Neural progenitor cell (in vitro differentiated cells): ENCODE results near the gene B4GALT4. TPM values are rescaled to one million over a fixed set of nuclear protein-coding genes. Genes with fewer than 3 reads are reported as not detected.
A peak's percentile ranks its signal among the peaks of the same experiment; 100 is the strongest.
"Not testable (repeated sequence)": the region's sequence is repeated elsewhere in the genome, so short reads cannot be mapped to it uniquely, and the experiment has no call there.

Source experiments
- DNase-seq: peaks from one replicate; pipeline ENCODE4 v3.0.0-alpha.2; 2016; ENCODE audit warnings: low spot score
- H2AFZ ChIP-seq: fragments of 200-600 bp; sonication (generic); replicated peaks from 2 replicates; pipeline ENCODE4 v1.6.1; 2016; ENCODE audit warnings: antibody characterized with exemption
- H3F3A ChIP-seq: fragments of 200-600 bp; sonication (generic); 2 replicates; pipeline ENCODE4 v1.6.1; 2016; ENCODE audit warnings: antibody characterized with exemption, low read depth
- H3K27ac ChIP-seq: fragments of 200-600 bp; sonication (generic); 2 replicates; pipeline ENCODE4 v1.5.1; 2016; ENCODE audit warnings: mild to moderate bottlenecking
- H3K27me3 ChIP-seq: fragments of 200-600 bp; sonication (generic); 2 replicates; pipeline ENCODE4 v1.6.1; 2016; ENCODE audit warnings: mild to moderate bottlenecking, moderate library complexity
- H3K36me3 ChIP-seq: fragments of 200-600 bp; sonication (generic); 2 replicates; pipeline ENCODE4 v1.5.1; 2016
- H3K4me1 ChIP-seq: fragments of 200-600 bp; sonication (generic); 2 replicates; pipeline ENCODE4 v1.6.1; 2016; ENCODE audit warnings: mixed run types
- H3K4me2 ChIP-seq: fragments of 200-600 bp; sonication (generic); 2 replicates; pipeline ENCODE4 v1.6.1; 2016
- H3K4me3 ChIP-seq: fragments of 200-600 bp; sonication (generic); 2 replicates; pipeline ENCODE4 v1.5.1; 2016
- H3K79me2 ChIP-seq: fragments of 200-600 bp; sonication (generic); 2 replicates; pipeline ENCODE4 v1.6.1; 2016; ENCODE audit warnings: low read depth
- H3K9ac ChIP-seq: fragments of 200-600 bp; sonication (generic); 2 replicates; pipeline ENCODE4 v1.6.1; 2016
- H3K9me3 ChIP-seq: fragments of 200-600 bp; sonication (generic); 2 replicates; pipeline ENCODE4 v1.5.1; 2016; ENCODE audit warnings: low read depth
- H4K20me1 ChIP-seq: fragments of 200-600 bp; sonication (generic); 2 replicates; pipeline ENCODE4 v1.6.1; 2016; ENCODE audit warnings: low read depth
- H3K27ac Mint-ChIP-seq: 3 replicates; pipeline ENCODE4 v1.8.0; 2021; ENCODE audit warnings: mixed read lengths
- H3K27me3 Mint-ChIP-seq: 2 replicates; pipeline ENCODE4 v1.8.0; 2022; ENCODE audit warnings: low read depth, mild to moderate bottlenecking, inconsistent platforms, moderate library complexity, mixed read lengths; ENCODE audit not compliant: insufficient read depth
- H3K36me3 Mint-ChIP-seq: 3 replicates; pipeline ENCODE4 v1.8.0; 2021; ENCODE audit warnings: mixed read lengths
- H3K4me1 Mint-ChIP-seq: 3 replicates; pipeline ENCODE4 v1.8.0; 2021; ENCODE audit warnings: mixed read lengths
- H3K4me3 Mint-ChIP-seq: 3 replicates; pipeline ENCODE4 v1.8.0; 2021; ENCODE audit warnings: mild to moderate bottlenecking, moderate library complexity, mixed read lengths
- H3K9me3 Mint-ChIP-seq: 3 replicates; pipeline ENCODE4 v1.8.0; 2020; ENCODE audit warnings: mixed read lengths
- CTCF ChIP-seq: fragments of 200-600 bp; sonication (generic); IDR thresholded peaks from 2 replicates; pipeline ENCODE4 v1.5.1; 2017; ENCODE audit warnings: antibody characterized with exemption, mild to moderate bottlenecking
- EZH2 ChIP-seq: fragments of 200-600 bp; sonication (generic); IDR thresholded peaks from 2 replicates; pipeline ENCODE4 v1.6.1; 2017; ENCODE audit warnings: antibody characterized with exemption, mild to moderate bottlenecking, moderate library complexity
- EZH2phosphoT487 ChIP-seq: fragments of 200-600 bp; sonication (generic); IDR thresholded peaks from 2 replicates; pipeline ENCODE4 v1.6.1; 2017; ENCODE audit warnings: antibody characterized with exemption
- total RNA-seq: library from RNA; depleted of rRNA; stranded (reverse); fragments of >200 nt; gene quantifications from 2 replicates; pipeline ENCODE4 v1.2.3, GENCODE V29; 2015; ENCODE audit warnings: low replicate concordance

B4GALT4 gene
- total RNA-seq, 1 donor from 2014 or later, result 47.0 TPM

- H3K9me3 Mint-ChIP-seq, result peaks cover 26% of the 10 kb centered on the region
Observed at GRCh38 chr3:119279584-119280243, 39.0 kb upstream of the B4GALT4 start.

GRCh38 chr3:119279101-119279554 lies 38.5 kb upstream of the B4GALT4 start:
- peaks cover 7% of the 10 kb centered on the region for H3F3A ChIP-seq
- no peak overlapping the region for H3K4me3 ChIP-seq
- H4K20me1 ChIP-seq, result no peaks in the 10 kb centered on the region
- Mint-ChIP-seq H3K4me1 (peaks cover 11% of the 10 kb centered on the region), H3K27me3 (peaks cover 2% of the 10 kb centered on the region), H3K9me3 (peaks cover 26% of the 10 kb centered on the region), H3K27ac (peak overlapping the region; percentile 59), H3K36me3 (peaks cover 3% of the 10 kb centered on the region), H3K4me3 (peak overlapping the region; percentile 63)
- no peaks in the 10 kb centered on the region for H3K9me3 ChIP-seq
- peak overlapping the region; percentile 92 for H2AFZ ChIP-seq
- no peaks in the 10 kb centered on the region for H3K79me2 ChIP-seq
- no peak overlapping the region for H3K9ac ChIP-seq
- H3K4me2 ChIP-seq, result peak overlapping the region; percentile 74
- H3K4me1 ChIP-seq, result peaks cover 18% of the 10 kb centered on the region
- peak overlapping the region; percentile 77 for H3K27ac ChIP-seq
- peak; percentile 63 for DNase-seq
- no peaks in the 10 kb centered on the region for H3K27me3 ChIP-seq
- no peaks in the 10 kb centered on the region for H3K36me3 ChIP-seq
- TF ChIP-seq EZH2phosphoT487 (no peak), CTCF (no peak), EZH2 (no peak)

More at GRCh38 chr3:119279584-119280243, 39.0 kb upstream of the B4GALT4 start:
- H3F3A ChIP-seq, result peaks cover 7% of the 10 kb centered on the region
- peak overlapping the region; percentile 59 for H3K27ac Mint-ChIP-seq
- no peaks in the 10 kb centered on the region for H3K27me3 ChIP-seq
- H3K4me3 Mint-ChIP-seq, result peak overlapping the region; percentile 63
- peaks cover 3% of the 10 kb centered on the region for H3K36me3 Mint-ChIP-seq
- no peaks in the 10 kb centered on the region for H3K9me3 ChIP-seq
- TF ChIP-seq EZH2phosphoT487 (no peak), CTCF (no peak), EZH2 (no peak)
- H3K4me1 ChIP-seq, result peaks cover 18% of the 10 kb centered on the region
- H2AFZ ChIP-seq, result peak overlapping the region; percentile 92
- H3K36me3 ChIP-seq, result no peaks in the 10 kb centered on the region
- peak overlapping the region; percentile 77 for H3K27ac ChIP-seq
- H3K9ac ChIP-seq, result no peak overlapping the region
- no peaks in the 10 kb centered on the region for H4K20me1 ChIP-seq
- H3K4me2 ChIP-seq, result peak overlapping the region; percentile 74
- no peaks in the 10 kb centered on the region for H3K79me2 ChIP-seq
- no peak for DNase-seq
- peaks cover 11% of the 10 kb centered on the region for H3K4me1 Mint-ChIP-seq
- peaks cover 2% of the 10 kb centered on the region for H3K27me3 Mint-ChIP-seq
- H3K4me3 ChIP-seq, result no peak overlapping the region

GRCh38 chr3:119276680-119277079 lies 36.0 kb upstream of the B4GALT4 start:
- H3K27ac Mint-ChIP-seq, result no peak overlapping the region
- Histone ChIP-seq H3K9ac (no peak overlapping the region), H3K4me1 (peaks cover 18% of the 10 kb centered on the region), H4K20me1 (no peaks in the 10 kb centered on the region), H3K27ac (no peak overlapping the region), H3K36me3 (no peaks in the 10 kb centered on the region), H3K79me2 (no peaks in the 10 kb centered on the region), H3F3A (peaks cover 7% of the 10 kb centered on the region), H3K9me3 (no peaks in the 10 kb centered on the region), H3K27me3 (no peaks in the 10 kb centered on the region), H2AFZ (no peak overlapping the region), H3K4me2 (no peak overlapping the region), H3K4me3 (no peak overlapping the region)
- no peaks in the 10 kb centered on the region for H3K36me3 Mint-ChIP-seq
- peaks cover 11% of the 10 kb centered on the region for H3K4me1 Mint-ChIP-seq
- H3K9me3 Mint-ChIP-seq, result peaks cover 6% of the 10 kb centered on the region
- no peak for DNase-seq
- H3K4me3 Mint-ChIP-seq, result no peak overlapping the region
- TF ChIP-seq EZH2phosphoT487, result no peak
- TF ChIP-seq CTCF, result no peak
- no peak for TF ChIP-seq EZH2
- no peaks in the 10 kb centered on the region for H3K27me3 Mint-ChIP-seq

- not testable (repeated sequence) for H3K4me1 Mint-ChIP-seq, H3K9me3 ChIP-seq, H3K4me2 ChIP-seq, H3K27me3 ChIP-seq, H3K9me3 Mint-ChIP-seq, H3K36me3 ChIP-seq, H3K4me3 ChIP-seq, H3K79me2 ChIP-seq, H3F3A ChIP-seq, H3K36me3 Mint-ChIP-seq, DNase-seq, H3K27ac Mint-ChIP-seq, H3K27me3 Mint-ChIP-seq, H3K4me3 Mint-ChIP-seq, H2AFZ ChIP-seq, H3K27ac ChIP-seq, H3K9ac ChIP-seq, H3K4me1 ChIP-seq, H4K20me1 ChIP-seq
Observed at GRCh38 chr3:119270212-119270611, 29.5 kb upstream of the B4GALT4 start.
